ENCODE data around the gene KRTAP5-6.

The KRTAP5-6 gene

DNA sequence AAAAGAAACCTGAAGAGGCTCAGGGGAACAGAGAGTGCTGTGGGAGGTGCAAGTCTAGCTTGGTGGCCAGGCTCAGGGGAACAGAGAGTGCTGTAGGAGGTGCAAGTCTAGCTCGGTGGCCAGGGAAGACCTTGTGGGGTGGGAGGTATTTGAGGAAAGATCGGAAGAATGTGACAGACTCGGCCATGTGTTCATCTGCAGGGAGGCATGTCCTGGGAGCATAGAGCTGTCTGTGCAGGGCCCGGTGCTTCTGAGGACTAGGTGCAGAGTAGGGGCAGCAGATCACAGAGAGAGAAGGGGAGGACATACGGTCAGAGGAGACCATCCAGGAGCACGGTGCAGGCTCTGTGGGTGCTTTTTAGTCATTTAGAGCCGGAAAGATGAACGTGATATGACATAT is 42.6 kb downstream of the KRTAP5-6 start:
- Histone ChIP-seq H3K9ac (ENCODE audit: low read length in 2 of 2) (no peak overlapping the region), H3K27me3 (ENCODE audit: control insufficient read depth in 1 of 2, insufficient read depth in 2 of 2, low read length in 2 of 2) (peaks cover 26 to 28% of the 10 kb centered on the region in 2 donors), H3K4me1 (ENCODE audit: control insufficient read depth, insufficient read depth, low read length) (no peaks in the 10 kb centered on the region), H3K9me3 (ENCODE audit: control insufficient read depth in 2 of 2, low read length in 2 of 2) (peaks cover 9 to 18% of the 10 kb centered on the region in 2 donors), H3K27ac (ENCODE audit: low read length) (no peak overlapping the region), H3K4me3 (ENCODE audit: low read length in 2 of 2) (no peak overlapping the region), H3K36me3 (ENCODE audit: control insufficient read depth in 2 of 2, insufficient read depth in 2 of 2, low read length in 2 of 2) (no peaks in the 10 kb centered on the region)

DNA sequence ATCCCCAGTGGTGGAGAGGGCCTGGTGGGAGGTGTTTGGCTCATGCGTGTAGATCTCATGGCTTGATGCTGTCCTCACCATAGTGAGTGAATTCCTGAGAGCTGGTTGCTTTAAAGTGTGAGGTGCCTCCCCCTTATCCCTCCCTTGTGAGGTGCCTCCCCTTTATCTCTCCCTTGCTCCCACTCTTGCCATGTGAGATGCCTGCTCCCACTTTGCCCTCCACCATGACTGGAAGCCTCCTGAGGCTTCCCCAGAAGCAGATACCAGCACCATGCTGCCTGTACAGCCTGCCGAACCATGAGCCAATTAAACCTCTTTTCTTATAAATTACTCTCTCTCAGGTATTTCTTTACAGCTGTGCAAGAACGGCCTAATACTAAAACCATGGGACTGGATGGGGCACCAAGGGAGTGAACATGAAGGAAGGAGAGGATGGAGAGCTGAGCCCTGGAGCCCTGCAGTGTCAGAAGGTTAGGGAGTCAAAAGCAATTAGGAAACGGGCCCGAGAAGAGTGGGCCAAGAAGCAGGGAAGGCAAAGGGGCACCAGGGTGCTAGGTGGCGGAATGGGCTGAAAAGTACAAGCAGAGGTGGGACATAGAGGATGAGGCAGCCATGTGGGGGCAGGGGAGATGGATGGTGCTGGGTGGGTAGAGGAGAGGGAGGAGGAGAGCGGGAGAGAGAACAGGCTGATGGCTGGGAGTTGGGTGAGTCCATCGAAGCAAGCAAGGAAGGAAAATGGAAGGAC is 44.0 kb downstream of the KRTAP5-6 start:
- peaks cover 9 to 17% of the 10 kb centered on the region in 2 donors for H3K9me3 ChIP-seq (ENCODE audit: control insufficient read depth in 2 of 2, low read length in 2 of 2)
- H3K36me3 ChIP-seq (ENCODE audit: control insufficient read depth in 2 of 2, insufficient read depth in 2 of 2, low read length in 2 of 2) = no peaks in the 10 kb centered on the region
- H3K4me3 ChIP-seq (ENCODE audit: low read length in 2 of 2) = no peak overlapping the region
- H3K27me3 ChIP-seq (ENCODE audit: control insufficient read depth in 1 of 2, insufficient read depth in 2 of 2, low read length in 2 of 2) = peaks cover 16 to 20% of the 10 kb centered on the region in 2 donors
- no peak overlapping the region for H3K9ac ChIP-seq (ENCODE audit: low read length in 2 of 2)
- H3K4me1 ChIP-seq (ENCODE audit: control insufficient read depth, insufficient read depth, low read length) = no peaks in the 10 kb centered on the region
- H3K27ac ChIP-seq (ENCODE audit: low read length) = no peak overlapping the region

DNA sequence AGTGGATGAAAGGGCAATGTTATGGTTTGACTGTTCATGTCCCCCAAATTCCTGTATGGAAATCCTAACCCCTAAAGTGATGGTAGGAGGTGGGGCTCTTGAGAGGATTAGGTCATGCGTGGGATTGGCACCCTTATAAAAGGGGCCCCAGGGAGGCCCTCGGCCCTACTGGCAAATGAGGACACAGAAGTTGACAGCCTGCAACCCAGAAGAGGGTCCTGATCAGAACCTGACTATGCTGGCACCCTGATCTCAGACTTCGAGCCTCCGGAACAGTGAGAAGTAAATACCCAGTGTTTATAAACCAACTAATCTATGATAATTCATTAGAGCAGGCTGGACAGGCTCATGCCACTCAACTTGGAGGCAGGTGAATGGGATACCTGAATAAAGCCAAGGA is 44.7 kb downstream of the KRTAP5-6 start:
- H3K4me1 ChIP-seq (ENCODE audit: control insufficient read depth, insufficient read depth, low read length) = no peaks in the 10 kb centered on the region
- H3K27me3 ChIP-seq (ENCODE audit: control insufficient read depth in 1 of 2, insufficient read depth in 2 of 2, low read length in 2 of 2) = peaks cover 10 to 13% of the 10 kb centered on the region in 2 donors
- H3K9ac ChIP-seq (ENCODE audit: low read length in 2 of 2) = no peak overlapping the region
- no peaks in the 10 kb centered on the region for H3K36me3 ChIP-seq (ENCODE audit: control insufficient read depth in 2 of 2, insufficient read depth in 2 of 2, low read length in 2 of 2)
- H3K27ac ChIP-seq (ENCODE audit: low read length) = no peak overlapping the region
- H3K9me3 ChIP-seq (ENCODE audit: control insufficient read depth in 2 of 2, low read length in 2 of 2) = peaks cover 1 to 9% of the 10 kb centered on the region in 2 donors
- H3K4me3 ChIP-seq (ENCODE audit: low read length in 2 of 2) = no peak overlapping the region

DNA sequence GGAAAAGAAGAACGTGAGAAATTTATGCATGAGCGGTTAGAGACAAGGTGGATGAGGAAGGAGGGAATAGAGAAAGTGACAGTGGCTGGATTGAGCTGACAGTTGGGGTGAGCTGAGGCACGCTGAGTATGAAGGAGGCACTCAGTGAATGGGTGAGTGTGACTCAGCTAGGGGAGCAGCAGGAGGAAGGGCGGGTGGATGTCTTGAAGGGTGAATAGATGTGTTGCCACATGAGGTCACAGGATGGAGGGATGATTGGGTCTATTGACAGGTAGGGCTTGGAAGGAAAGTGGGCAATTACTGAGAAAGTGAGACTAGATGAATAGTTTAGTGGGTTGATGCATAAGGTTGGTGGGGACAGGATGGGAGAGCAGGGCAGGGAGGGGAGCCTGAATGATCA is 45.4 kb downstream of the KRTAP5-6 start:
- Histone ChIP-seq H3K27me3 (ENCODE audit: control insufficient read depth in 1 of 2, insufficient read depth in 2 of 2, low read length in 2 of 2) (peaks cover 6 to 12% of the 10 kb centered on the region in 2 donors), H3K9me3 (ENCODE audit: control insufficient read depth in 2 of 2, low read length in 2 of 2) (peaks cover 0 to 3% of the 10 kb centered on the region in 2 donors), H3K9ac (ENCODE audit: low read length in 2 of 2) (no peak overlapping the region), H3K27ac (ENCODE audit: low read length) (no peak overlapping the region), H3K4me3 (ENCODE audit: low read length in 2 of 2) (no peak overlapping the region), H3K4me1 (ENCODE audit: control insufficient read depth, insufficient read depth, low read length) (no peaks in the 10 kb centered on the region), H3K36me3 (ENCODE audit: control insufficient read depth in 2 of 2, insufficient read depth in 2 of 2, low read length in 2 of 2) (no peaks in the 10 kb centered on the region)

DNA sequence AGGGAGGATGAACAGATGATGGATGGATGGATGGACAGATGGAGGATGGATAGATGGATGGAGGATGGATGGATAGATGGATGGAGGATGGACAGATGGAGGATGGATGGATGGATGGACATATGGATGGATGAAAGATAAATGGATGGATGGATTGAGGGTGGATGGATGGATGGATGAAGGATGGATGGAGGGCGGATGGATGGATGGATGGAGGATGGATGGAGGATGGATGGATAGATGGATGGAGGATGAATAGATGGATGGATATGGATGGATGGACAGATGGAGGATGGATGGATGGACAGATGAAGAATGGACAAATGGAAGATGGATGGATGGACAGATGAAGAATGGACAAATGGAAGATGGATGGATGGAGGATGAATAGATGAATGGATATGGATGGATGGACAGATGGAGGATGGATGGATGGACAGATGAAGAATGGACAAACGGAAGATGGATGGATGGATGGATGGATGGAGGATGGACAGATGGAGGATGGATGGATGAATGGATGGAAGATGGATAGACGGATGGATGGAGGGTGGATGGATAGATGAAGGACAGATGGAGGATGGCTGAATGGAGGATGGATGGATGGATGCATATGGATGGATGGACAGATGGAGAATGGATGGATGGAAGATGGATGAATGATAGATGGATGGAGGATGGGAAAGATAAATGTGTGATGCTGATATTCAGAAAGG is 46.0 kb downstream of the KRTAP5-6 start:
- peaks cover 4 to 9% of the 10 kb centered on the region in 2 donors for H3K27me3 ChIP-seq (ENCODE audit: control insufficient read depth in 1 of 2, insufficient read depth in 2 of 2, low read length in 2 of 2)
- no peaks in the 10 kb centered on the region for H3K4me1 ChIP-seq (ENCODE audit: control insufficient read depth, insufficient read depth, low read length)
- H3K9ac ChIP-seq (ENCODE audit: low read length in 2 of 2) = no peak overlapping the region
- H3K27ac ChIP-seq (ENCODE audit: low read length) = no peak overlapping the region
- no peaks in the 10 kb centered on the region for H3K36me3 ChIP-seq (ENCODE audit: control insufficient read depth in 2 of 2, insufficient read depth in 2 of 2, low read length in 2 of 2)
- H3K9me3 ChIP-seq (ENCODE audit: control insufficient read depth in 2 of 2, low read length in 2 of 2) = no peaks in the 10 kb centered on the region
- no peak overlapping the region for H3K4me3 ChIP-seq (ENCODE audit: low read length in 2 of 2)

DNA sequence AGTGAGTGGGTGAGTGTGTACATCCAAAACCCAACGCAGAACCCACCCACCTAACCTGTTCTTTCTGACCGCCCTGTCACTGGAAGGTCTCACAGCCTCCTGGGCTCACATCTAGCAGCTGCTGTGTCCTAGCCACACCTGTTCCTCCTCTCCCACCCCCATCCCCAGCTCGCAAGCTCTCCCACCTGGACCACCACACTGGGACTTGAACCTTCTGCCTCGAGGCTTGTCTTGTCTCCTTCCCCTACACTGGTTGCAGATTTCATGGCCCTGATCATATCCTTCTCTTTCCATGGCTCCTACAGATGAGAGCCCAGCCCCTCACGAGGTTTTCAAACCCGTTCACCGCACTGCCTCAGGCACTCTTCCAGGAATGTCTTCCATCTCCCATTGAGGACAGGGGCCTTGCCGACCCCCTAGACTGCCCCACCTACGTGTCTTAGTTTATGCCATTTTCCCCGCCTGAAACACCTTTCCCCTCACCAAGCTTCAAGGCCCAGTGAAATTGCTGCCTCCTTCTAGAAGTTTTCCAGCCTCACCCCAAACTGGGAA is 46.7 kb downstream of the KRTAP5-6 start:
- H3K36me3 ChIP-seq (ENCODE audit: control insufficient read depth in 2 of 2, insufficient read depth in 2 of 2, low read length in 2 of 2) = no peaks in the 10 kb centered on the region
- no peak overlapping the region for H3K4me3 ChIP-seq (ENCODE audit: low read length in 2 of 2)
- no peak overlapping the region for H3K9ac ChIP-seq (ENCODE audit: low read length in 2 of 2)

DNA sequence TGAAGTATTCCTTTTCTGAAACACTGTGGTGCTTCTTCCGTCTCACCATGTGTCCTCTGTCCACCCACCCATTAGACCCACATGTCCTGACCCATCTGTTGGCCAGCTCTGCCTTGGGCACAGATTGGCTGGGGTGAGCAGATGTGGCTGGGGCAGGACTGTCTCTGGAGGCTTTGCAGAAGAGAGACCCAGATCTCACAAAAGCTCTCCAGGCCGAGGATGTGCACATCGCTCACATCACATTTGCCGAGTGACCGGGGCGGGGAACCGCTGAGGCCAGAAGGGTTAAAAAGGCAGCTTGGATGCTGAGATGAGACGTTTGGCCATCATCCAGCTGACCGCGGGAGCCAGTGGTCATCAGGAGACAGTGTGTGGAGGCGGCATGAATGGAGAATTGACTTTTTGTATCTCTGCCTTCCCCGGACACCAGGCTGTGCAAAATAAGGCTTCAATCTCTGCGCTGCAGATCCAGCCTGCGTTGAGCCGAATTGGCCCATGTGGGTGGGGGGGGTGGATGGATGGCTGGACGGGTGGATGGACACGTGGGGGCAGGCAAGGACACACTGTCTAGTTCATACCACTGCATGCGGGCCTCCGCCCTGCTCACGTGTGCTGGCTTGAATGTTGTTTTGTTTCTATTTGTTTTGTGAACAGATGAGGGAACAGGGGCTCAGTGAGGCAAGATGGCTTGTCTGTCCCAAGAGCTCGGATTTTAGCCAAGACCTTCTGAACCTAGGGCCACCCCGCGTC is 47.3 kb downstream of the KRTAP5-6 start:
- peaks cover 11% of the 10 kb centered on the region for H3K4me1 ChIP-seq (ENCODE audit: control insufficient read depth, insufficient read depth, low read length)
- no peak overlapping the region for H3K4me3 ChIP-seq (ENCODE audit: low read length in 2 of 2)
- H3K27ac ChIP-seq (ENCODE audit: low read length) = no peak overlapping the region
- no peaks in the 10 kb centered on the region for H3K9me3 ChIP-seq (ENCODE audit: control insufficient read depth in 2 of 2, low read length in 2 of 2)
- H3K27me3 ChIP-seq (ENCODE audit: control insufficient read depth in 1 of 2, insufficient read depth in 2 of 2, low read length in 2 of 2) = peaks cover 4 to 14% of the 10 kb centered on the region in 2 donors
- no peak overlapping the region for H3K9ac ChIP-seq (ENCODE audit: low read length in 2 of 2)
- no peaks in the 10 kb centered on the region for H3K36me3 ChIP-seq (ENCODE audit: control insufficient read depth in 2 of 2, insufficient read depth in 2 of 2, low read length in 2 of 2)

More for the DNA sequence above, 46.7 kb downstream of the KRTAP5-6 start:
- H3K27me3 ChIP-seq (ENCODE audit: control insufficient read depth in 1 of 2, insufficient read depth in 2 of 2, low read length in 2 of 2) = peaks cover 4 to 9% of the 10 kb centered on the region in 2 donors
- H3K27ac ChIP-seq (ENCODE audit: low read length) = no peak overlapping the region
- peaks cover 5% of the 10 kb centered on the region for H3K4me1 ChIP-seq (ENCODE audit: control insufficient read depth, insufficient read depth, low read length)
- H3K9me3 ChIP-seq (ENCODE audit: control insufficient read depth in 2 of 2, low read length in 2 of 2) = no peaks in the 10 kb centered on the region

DNA sequence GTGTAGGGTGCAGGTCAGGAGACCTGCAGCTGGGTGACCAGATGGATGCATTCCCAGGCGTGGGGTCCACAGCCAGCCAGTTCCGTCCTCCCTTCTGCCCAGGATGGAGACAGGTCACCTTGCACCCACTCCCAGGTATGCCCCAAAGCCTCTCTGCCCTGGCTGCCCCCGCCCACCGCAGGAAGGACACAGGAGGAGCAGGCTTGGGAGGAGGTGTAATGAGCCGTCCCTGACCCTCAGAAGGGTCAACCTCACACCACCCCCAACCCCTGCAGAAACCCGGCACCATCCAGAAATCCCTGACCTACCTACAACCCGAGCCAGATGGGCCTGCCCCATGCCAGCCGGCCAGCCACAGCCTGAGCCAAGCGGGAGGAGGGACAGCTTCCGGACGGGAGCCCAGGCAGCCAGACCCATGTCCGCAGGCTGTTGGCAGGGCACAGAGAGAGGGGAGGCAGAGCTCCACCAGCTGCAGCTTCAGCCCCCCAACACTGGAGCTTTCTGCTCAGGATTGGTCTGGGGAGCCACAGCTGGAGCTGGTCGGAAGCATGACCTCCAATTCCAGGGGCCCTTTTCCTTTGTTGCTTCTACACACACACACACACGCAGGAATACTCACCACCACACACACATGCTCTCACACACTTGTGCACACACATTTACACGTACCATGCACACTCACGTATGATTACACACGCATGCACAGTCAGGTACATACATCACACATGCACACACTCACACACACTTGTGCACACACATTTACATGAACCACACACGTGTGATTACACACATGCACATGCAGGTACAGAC is 48.1 kb downstream of the KRTAP5-6 start:
- H3K27me3 ChIP-seq (ENCODE audit: control insufficient read depth in 1 of 2, insufficient read depth in 2 of 2, low read length in 2 of 2) = peaks cover 8 to 22% of the 10 kb centered on the region in 2 donors
- peaks cover 16% of the 10 kb centered on the region for H3K4me1 ChIP-seq (ENCODE audit: control insufficient read depth, insufficient read depth, low read length)
- no peaks in the 10 kb centered on the region for H3K36me3 ChIP-seq (ENCODE audit: control insufficient read depth in 2 of 2, insufficient read depth in 2 of 2, low read length in 2 of 2)
- no peaks in the 10 kb centered on the region for H3K9me3 ChIP-seq (ENCODE audit: control insufficient read depth in 2 of 2, low read length in 2 of 2)
- H3K27ac ChIP-seq (ENCODE audit: low read length) = no peak overlapping the region
- H3K4me3 ChIP-seq (ENCODE audit: low read length in 2 of 2) = no peak overlapping the region
- no peak overlapping the region for H3K9ac ChIP-seq (ENCODE audit: low read length in 2 of 2)

DNA sequence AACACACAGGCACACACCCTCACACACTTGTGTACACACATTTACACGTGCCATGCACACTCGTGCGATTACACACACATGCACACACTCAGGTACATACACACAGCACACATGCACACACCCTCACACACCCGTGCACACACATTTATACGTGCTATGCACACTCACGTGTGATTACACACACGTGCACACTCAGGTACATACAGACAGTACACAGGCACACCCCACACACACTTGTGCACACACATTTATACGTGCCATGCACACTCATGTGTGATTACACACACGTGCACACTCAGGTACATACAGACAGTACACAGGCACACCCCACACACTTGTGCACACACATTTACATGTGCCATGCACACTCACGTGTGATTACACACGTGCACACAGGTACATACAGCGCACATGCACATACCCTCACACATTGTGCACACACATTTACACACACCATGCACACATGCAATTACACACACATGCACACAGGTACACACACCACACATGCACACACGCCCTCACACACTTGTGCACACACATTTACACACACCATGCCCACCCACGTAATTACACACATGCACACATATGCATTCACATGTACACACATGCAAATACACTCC is 48.8 kb downstream of the KRTAP5-6 start:
- Histone ChIP-seq H3K9me3 (ENCODE audit: control insufficient read depth in 2 of 2, low read length in 2 of 2) (no peaks in the 10 kb centered on the region), H3K27me3 (ENCODE audit: control insufficient read depth in 1 of 2, insufficient read depth in 2 of 2, low read length in 2 of 2) (peaks cover 13 to 21% of the 10 kb centered on the region in 2 donors), H3K9ac (ENCODE audit: low read length in 2 of 2) (no peak overlapping the region), H3K4me1 (ENCODE audit: control insufficient read depth, insufficient read depth, low read length) (peaks cover 18% of the 10 kb centered on the region), H3K27ac (ENCODE audit: low read length) (no peak overlapping the region), H3K36me3 (ENCODE audit: control insufficient read depth in 2 of 2, insufficient read depth in 2 of 2, low read length in 2 of 2) (no peaks in the 10 kb centered on the region), H3K4me3 (ENCODE audit: low read length in 2 of 2) (no peak overlapping the region)
